Measurements from ENCODE around the gene ITPRIP.
A peak's percentile ranks its signal among the peaks of the same experiment; 100 is the strongest.

Gene ITPRIP

DNA sequence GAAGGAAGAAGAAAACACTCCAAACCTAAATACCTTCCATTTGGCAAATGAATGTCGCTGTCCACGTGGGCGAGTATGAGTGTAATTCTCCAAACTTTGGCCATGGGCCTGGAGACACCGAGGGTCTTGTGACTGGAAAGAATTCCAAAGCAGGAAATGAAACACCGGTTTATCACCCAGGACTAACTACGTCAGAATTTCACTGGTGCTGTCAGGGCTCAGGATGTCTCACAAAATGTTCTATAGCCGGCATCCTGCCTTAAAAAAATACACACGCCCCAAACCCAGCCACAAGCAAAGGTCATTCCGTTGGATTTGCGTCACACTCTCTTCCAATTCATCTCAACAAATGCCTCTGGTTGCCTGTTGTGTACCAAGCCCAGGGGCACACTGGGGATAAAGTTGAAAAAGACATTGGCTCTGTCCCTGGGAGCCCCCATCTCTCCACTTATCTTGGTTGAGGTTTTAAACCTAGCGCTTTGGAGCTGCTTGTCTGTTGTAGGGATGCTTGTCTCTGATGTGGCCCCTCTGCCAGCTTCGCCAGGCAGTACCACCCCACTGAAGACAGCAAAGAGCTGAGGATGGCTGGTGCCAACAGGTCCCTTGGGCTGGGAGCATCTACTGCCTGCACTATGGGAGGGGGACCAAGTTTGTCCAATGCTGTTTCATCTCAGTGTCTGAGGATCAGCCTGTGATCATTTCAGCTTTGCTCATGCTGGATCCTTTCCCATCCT, 38.1 kb downstream of the ITPRIP start:
- no peak overlapping the region for H2AFZ ChIP-seq (ENCODE audit: low read length)
- WGBS, 2 donors (ENCODE audit: extremely low coverage in 2 of 2, insufficient read length in 2 of 2, insufficient replicate concordance in 1 of 2): no CpG with 5 or more reads among the region's 12 CpGs
- H3K4me3 ChIP-seq (ENCODE audit: low read length in 2 of 2): no peak overlapping the region
- no peak overlapping the region for H3K23ac ChIP-seq (ENCODE audit: low read depth, low read length, poor library complexity)
- no peaks in the 10 kb centered on the region for H3K79me1 ChIP-seq (ENCODE audit: low read depth, low read length)
- H2BK120ac ChIP-seq (ENCODE audit: low read depth, low read length): no peak overlapping the region
- no peak overlapping the region for H3K18ac ChIP-seq (ENCODE audit: low read length)
- H4K91ac ChIP-seq (ENCODE audit: low read depth, low read length, poor library complexity): no peak overlapping the region
- no peak overlapping the region for H3K4me2 ChIP-seq (ENCODE audit: insufficient read depth, low read length, poor library complexity, severe bottlenecking)
- H3K27ac ChIP-seq (replicated peaks; ENCODE audit: low read length): no peak overlapping the region
- H3K36me3 ChIP-seq (replicated peaks in 1 of 2; ENCODE audit: control insufficient read depth in 2 of 2, insufficient read depth in 2 of 2, low read length in 2 of 2): no peaks in the 10 kb centered on the region
- H3K4ac ChIP-seq (ENCODE audit: low read length): no peak overlapping the region
- no peak overlapping the region for H2AK5ac ChIP-seq (ENCODE audit: low read depth, low read length)
- no peaks in the 10 kb centered on the region for H3K27me3 ChIP-seq (ENCODE audit: control insufficient read depth in 3 of 3, insufficient read depth in 3 of 3, low read depth in 1 of 3, low read length in 3 of 3)
- no peak for DNase-seq (ENCODE audit: low spot score)
- H3K9ac ChIP-seq (ENCODE audit: low read depth, low read length, poor library complexity): no peak overlapping the region
- H3K4me1 ChIP-seq (ENCODE audit: control insufficient read depth in 2 of 2, insufficient read depth in 1 of 2, low read depth in 1 of 2, low read length in 2 of 2): peaks cover 3 to 14% of the 10 kb centered on the region in 2 donors
- H2BK15ac ChIP-seq (ENCODE audit: low read length): no peak overlapping the region
- H2BK5ac ChIP-seq (ENCODE audit: low read length): peak overlapping the region; percentile 63
- H3K14ac ChIP-seq (ENCODE audit: low read length): no peak overlapping the region
- peaks cover 0 to 5% of the 10 kb centered on the region in 2 donors for H3K9me3 ChIP-seq (replicated peaks in 1 of 2; ENCODE audit: control insufficient read depth in 2 of 2, insufficient read depth in 1 of 2, low read depth in 1 of 2, low read length in 2 of 2)
- H4K8ac ChIP-seq (ENCODE audit: low read depth, low read length): no peak overlapping the region
- H2BK12ac ChIP-seq (ENCODE audit: low read length): no peak overlapping the region

DNA sequence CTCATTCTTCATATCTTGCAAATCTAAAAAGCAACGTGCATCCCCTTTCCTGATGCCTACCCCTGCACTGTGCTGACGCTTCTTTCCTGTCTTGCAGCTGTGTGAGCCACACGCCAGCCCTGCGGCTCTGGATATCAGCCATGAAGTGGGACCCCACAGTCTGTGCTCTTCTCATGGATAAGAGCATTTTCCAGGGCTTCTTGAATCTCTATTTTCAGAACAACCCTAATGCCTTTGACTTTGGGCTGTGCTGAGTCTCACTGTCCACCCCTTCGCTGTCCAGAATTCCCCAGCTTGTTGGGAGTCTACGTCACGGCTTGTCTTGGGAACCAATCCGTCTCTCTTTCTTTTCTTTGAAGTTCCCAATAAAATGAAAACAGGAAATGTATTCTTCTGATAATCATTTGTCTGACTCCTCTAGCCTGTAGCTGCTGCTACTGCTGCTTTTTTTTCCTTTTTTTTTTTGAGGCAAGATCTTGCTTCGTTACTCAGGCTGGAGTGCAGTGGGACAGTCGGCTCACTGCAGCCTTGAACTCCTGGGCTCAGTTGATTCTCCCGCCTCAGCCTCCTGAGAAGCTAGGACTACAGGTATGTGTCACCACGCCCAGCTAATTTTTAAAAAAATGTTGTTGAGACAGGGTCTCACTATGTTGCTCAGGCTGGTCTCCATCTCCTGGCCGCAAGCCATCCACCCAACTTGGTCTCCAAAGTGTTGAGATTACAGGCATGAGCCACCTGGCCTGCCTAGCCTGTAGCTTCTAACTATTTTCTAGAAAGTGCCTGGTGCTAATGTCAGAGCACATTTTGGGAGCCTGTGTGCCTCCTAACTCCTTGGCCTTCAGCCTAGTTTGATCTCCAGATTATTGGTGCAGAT, 39.0 kb downstream of the ITPRIP start:
- Histone ChIP-seq H3K4me3 (ENCODE audit: low read length in 2 of 2) (no peak overlapping the region), H3K9ac (ENCODE audit: low read depth, low read length, poor library complexity) (no peak overlapping the region)
- DNase-seq (ENCODE audit: low spot score): no peak

DNA sequence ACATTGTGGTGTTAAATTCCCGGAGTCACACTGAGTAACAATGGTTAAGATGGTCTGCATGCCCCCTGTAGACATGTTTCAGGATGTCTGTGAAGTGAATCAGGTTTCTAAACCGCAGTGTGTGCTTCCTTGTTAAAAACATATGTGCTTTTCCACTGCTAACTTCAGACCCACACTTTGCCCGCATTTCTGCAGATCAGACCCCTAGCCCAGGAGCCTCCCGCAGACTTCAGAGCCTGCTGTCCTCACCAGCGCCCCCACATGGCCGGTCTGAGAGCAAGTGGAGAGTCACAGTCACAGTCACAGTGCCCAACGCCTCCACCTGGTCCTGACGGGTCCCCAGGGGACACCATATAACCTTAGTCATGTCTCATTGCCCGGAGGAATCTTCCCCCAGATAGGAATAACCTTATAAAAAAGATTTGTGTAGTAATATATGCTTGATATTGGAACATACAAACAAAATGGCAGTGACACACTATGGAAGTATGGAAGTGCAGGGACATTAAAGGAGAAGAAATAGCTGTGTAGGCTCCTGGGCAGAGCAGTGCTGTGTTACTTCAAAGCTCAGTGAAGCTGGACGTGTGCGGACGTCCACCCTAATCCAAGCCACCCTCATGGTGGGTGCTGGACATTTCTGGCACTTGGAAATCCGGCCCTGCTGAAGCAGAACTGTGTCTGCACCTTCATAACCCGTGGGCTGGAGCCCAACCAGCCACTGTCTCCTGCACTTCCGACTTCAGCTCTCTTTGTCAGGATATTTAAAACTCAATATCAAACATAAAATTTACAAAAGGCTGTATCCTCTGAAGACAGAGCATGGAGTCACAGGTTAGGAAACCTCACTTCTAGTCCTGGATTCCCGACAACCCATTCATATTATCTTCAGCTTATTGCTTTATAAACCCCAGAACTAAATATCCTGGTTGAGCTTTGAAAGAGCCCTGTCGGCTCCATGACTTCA, 40.3 kb downstream of the ITPRIP start:
- no peaks in the 10 kb centered on the region for H3K36me3 ChIP-seq (replicated peaks in 1 of 2; ENCODE audit: control insufficient read depth in 2 of 2, insufficient read depth in 2 of 2, low read length in 2 of 2)
- H2BK120ac ChIP-seq (ENCODE audit: low read depth, low read length): no peak overlapping the region
- no peak overlapping the region for H2BK12ac ChIP-seq (ENCODE audit: low read length)
- no peak overlapping the region for H3K4me2 ChIP-seq (ENCODE audit: insufficient read depth, low read length, poor library complexity, severe bottlenecking)
- H2BK15ac ChIP-seq (ENCODE audit: low read length): no peak overlapping the region
- H3K9me3 ChIP-seq (replicated peaks in 1 of 2; ENCODE audit: control insufficient read depth in 2 of 2, insufficient read depth in 1 of 2, low read depth in 1 of 2, low read length in 2 of 2): no peaks in the 10 kb centered on the region
- H2AFZ ChIP-seq (ENCODE audit: low read length): no peak overlapping the region
- WGBS, 2 donors (ENCODE audit: extremely low coverage in 2 of 2, insufficient read length in 2 of 2, insufficient replicate concordance in 1 of 2): no CpG with 5 or more reads among the region's 17 CpGs
- H4K8ac ChIP-seq (ENCODE audit: low read depth, low read length): no peak overlapping the region
- no peak overlapping the region for H2AK5ac ChIP-seq (ENCODE audit: low read depth, low read length)
- H3K79me1 ChIP-seq (ENCODE audit: low read depth, low read length): no peaks in the 10 kb centered on the region
- DNase-seq (ENCODE audit: low spot score): peak; percentile 31
- no peak overlapping the region for H3K4ac ChIP-seq (ENCODE audit: low read length)
- H3K14ac ChIP-seq (ENCODE audit: low read length): no peak overlapping the region
- no peak overlapping the region for H3K9ac ChIP-seq (ENCODE audit: low read depth, low read length, poor library complexity)
- H3K4me3 ChIP-seq (ENCODE audit: low read length in 2 of 2): no peak overlapping the region
- no peak overlapping the region for H3K27ac ChIP-seq (replicated peaks; ENCODE audit: low read length)
- no peak overlapping the region for H3K23ac ChIP-seq (ENCODE audit: low read depth, low read length, poor library complexity)
- H3K27me3 ChIP-seq (ENCODE audit: control insufficient read depth in 3 of 3, insufficient read depth in 3 of 3, low read depth in 1 of 3, low read length in 3 of 3): no peaks in the 10 kb centered on the region
- H2BK5ac ChIP-seq (ENCODE audit: low read length): no peak overlapping the region
- no peak overlapping the region for H4K91ac ChIP-seq (ENCODE audit: low read depth, low read length, poor library complexity)
- H3K4me1 ChIP-seq (ENCODE audit: control insufficient read depth in 2 of 2, insufficient read depth in 1 of 2, low read depth in 1 of 2, low read length in 2 of 2): peaks cover 3 to 14% of the 10 kb centered on the region in 2 donors
- H3K18ac ChIP-seq (ENCODE audit: low read length): no peak overlapping the region

More for the DNA sequence above, 39.0 kb downstream of the ITPRIP start:
- Histone ChIP-seq H3K4ac (ENCODE audit: low read length) (no peak overlapping the region), H3K18ac (ENCODE audit: low read length) (no peak overlapping the region), H2AK5ac (ENCODE audit: low read depth, low read length) (no peak overlapping the region), H2AFZ (ENCODE audit: low read length) (peak overlapping the region; percentile 57), H3K27me3 (ENCODE audit: control insufficient read depth in 3 of 3, insufficient read depth in 3 of 3, low read depth in 1 of 3, low read length in 3 of 3) (no peaks in the 10 kb centered on the region), H2BK12ac (ENCODE audit: low read length) (no peak overlapping the region), H3K79me1 (ENCODE audit: low read depth, low read length) (no peaks in the 10 kb centered on the region), H3K9me3 (replicated peaks in 1 of 2; ENCODE audit: control insufficient read depth in 2 of 2, insufficient read depth in 1 of 2, low read depth in 1 of 2, low read length in 2 of 2) (peaks cover 0 to 5% of the 10 kb centered on the region in 2 donors), H2BK120ac (ENCODE audit: low read depth, low read length) (no peak overlapping the region), H2BK5ac (ENCODE audit: low read length) (no peak overlapping the region), H2BK15ac (ENCODE audit: low read length) (no peak overlapping the region), H4K91ac (ENCODE audit: low read depth, low read length, poor library complexity) (no peak overlapping the region), H4K8ac (ENCODE audit: low read depth, low read length) (no peak overlapping the region), H3K23ac (ENCODE audit: low read depth, low read length, poor library complexity) (no peak overlapping the region), H3K4me1 (ENCODE audit: control insufficient read depth in 2 of 2, insufficient read depth in 1 of 2, low read depth in 1 of 2, low read length in 2 of 2) (peaks cover 3 to 14% of the 10 kb centered on the region in 2 donors), H3K4me2 (ENCODE audit: insufficient read depth, low read length, poor library complexity, severe bottlenecking) (no peak overlapping the region), H3K14ac (ENCODE audit: low read length) (no peak overlapping the region), H3K36me3 (replicated peaks in 1 of 2; ENCODE audit: control insufficient read depth in 2 of 2, insufficient read depth in 2 of 2, low read length in 2 of 2) (no peaks in the 10 kb centered on the region), H3K27ac (replicated peaks; ENCODE audit: low read length) (no peak overlapping the region)
- no CpG with 5 or more reads among the region's 13 CpGs for WGBS, 2 donors (ENCODE audit: extremely low coverage in 2 of 2, insufficient read length in 2 of 2, insufficient replicate concordance in 1 of 2)
